SK-N-SH (cell line): ENCODE data around the gene LARP7.

Experiments
- EZH2phosphoT487 ChIP-seq: fragments of 200-600 bp; sonication (generic); IDR thresholded peaks from 2 replicates; pipeline ENCODE4 v1.6.1; 2017; ENCODE audit warnings: low read depth, mixed run types, mild to moderate bottlenecking, antibody characterized with exemption, moderate library complexity, borderline replicate concordance
- JUND ChIP-seq: IDR thresholded peaks from 2 replicates; pipeline ENCODE4 v1.4.0; 2012
- RCOR1 ChIP-seq: fragments of 150-350 bp; IDR thresholded peaks from 2 replicates; pipeline ENCODE4 v1.6.1; 2017; ENCODE audit warnings: antibody characterized with exemption, low read length
- RFX5 ChIP-seq: IDR thresholded peaks from 2 replicates; pipeline ENCODE4 v1.6.1; 2012; ENCODE audit warnings: mild to moderate bottlenecking, improper control_type of control experiment, low read length
- SIN3A ChIP-seq: IDR thresholded peaks from 2 replicates; pipeline ENCODE4 v1.6.1; 2012; ENCODE audit warnings: low read depth, mild to moderate bottlenecking, low read length, moderate library complexity, borderline replicate concordance
- SMC3 ChIP-seq: IDR thresholded peaks from 2 replicates; pipeline ENCODE4 v1.6.1; 2012; ENCODE audit warnings: low read depth, low read length, improper control_type of control experiment
- TAF1 ChIP-seq: IDR thresholded peaks from 2 replicates; pipeline ENCODE4 v1.6.1; 2012; ENCODE audit warnings: low read depth, mild to moderate bottlenecking, low read length, moderate library complexity, borderline replicate concordance
- TF ChIP-seq, protein P1 (sequence below): fragments of 200-600 bp; sonication (generic); IDR thresholded peaks from 2 replicates; pipeline ENCODE4 v1.6.1; 2017; ENCODE audit warnings: antibody characterized with exemption, mild to moderate bottlenecking, moderate library complexity

DNA sequence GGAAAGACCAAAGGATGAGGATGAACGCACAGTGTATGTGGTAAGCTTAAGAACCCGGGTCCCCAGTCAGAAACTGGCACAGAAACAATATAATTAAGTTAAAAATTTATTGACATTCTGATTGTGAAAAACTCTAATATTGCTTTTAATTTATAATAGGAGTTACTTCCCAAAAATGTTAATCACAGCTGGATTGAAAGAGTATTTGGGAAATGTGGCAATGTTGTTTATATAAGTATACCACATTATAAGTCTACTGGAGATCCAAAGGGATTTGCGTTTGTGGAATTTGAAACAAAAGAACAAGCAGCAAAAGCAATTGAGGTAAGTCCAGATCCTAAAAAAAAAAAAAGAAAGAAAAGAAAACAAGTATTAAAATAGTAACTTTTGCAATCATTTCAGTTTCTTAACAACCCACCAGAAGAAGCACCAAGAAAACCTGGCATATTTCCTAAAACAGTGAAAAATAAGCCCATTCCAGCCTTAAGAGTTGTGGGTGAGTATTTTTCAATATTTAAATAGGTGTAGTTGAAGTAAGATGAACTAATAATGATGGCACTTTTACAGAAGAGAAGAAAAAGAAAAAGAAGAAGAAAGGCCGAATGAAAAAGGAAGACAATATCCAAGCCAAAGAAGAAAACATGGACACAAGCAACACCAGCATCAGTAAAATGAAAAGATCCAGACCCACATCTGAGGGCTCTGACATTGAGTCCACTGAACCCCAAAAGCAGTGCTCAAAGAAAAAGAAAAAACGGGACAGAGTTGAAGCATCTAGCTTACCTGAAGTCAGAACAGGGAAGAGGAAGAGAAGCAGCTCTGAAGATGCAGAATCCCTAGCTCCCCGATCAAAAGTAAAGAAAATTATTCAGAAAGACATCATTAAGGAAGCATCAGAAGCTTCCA, 9.9 kb downstream of the LARP7 start:
- no peak for TF ChIP-seq RFX5
- TF ChIP-seq, protein P1, sequence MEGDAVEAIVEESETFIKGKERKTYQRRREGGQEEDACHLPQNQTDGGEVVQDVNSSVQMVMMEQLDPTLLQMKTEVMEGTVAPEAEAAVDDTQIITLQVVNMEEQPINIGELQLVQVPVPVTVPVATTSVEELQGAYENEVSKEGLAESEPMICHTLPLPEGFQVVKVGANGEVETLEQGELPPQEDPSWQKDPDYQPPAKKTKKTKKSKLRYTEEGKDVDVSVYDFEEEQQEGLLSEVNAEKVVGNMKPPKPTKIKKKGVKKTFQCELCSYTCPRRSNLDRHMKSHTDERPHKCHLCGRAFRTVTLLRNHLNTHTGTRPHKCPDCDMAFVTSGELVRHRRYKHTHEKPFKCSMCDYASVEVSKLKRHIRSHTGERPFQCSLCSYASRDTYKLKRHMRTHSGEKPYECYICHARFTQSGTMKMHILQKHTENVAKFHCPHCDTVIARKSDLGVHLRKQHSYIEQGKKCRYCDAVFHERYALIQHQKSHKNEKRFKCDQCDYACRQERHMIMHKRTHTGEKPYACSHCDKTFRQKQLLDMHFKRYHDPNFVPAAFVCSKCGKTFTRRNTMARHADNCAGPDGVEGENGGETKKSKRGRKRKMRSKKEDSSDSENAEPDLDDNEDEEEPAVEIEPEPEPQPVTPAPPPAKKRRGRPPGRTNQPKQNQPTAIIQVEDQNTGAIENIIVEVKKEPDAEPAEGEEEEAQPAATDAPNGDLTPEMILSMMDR = no peak
- no peak for TF ChIP-seq SIN3A
- no peak for TF ChIP-seq JUND
- TF ChIP-seq TAF1 = no peak
- no peak for TF ChIP-seq SMC3
- TF ChIP-seq RCOR1 = no peak
- no peak for TF ChIP-seq EZH2phosphoT487
